ENCODE measurements around the gene ZDHHC18.

Gene ZDHHC18

GRCh38 chr1:26900815-26901511, 74.5 kb downstream of the ZDHHC18 start:
- no peak for DNase-seq (ENCODE audit: low read depth, low spot score)
